GM12864 (cell line): Measurements from ENCODE around the gene ACE.
"Not testable (repeated sequence)": the region's sequence is repeated elsewhere in the genome, so short reads cannot be mapped to it uniquely, and the experiment has no call there.

Source experiments
- DNase-seq: peaks from one replicate; pipeline ENCODE4 v3.0.0-alpha.2; 2011; ENCODE audit warnings: low read depth
- H3K4me3 ChIP-seq: 2 replicates; pipeline ENCODE4 v1.5.1; 2011; ENCODE audit warnings: mild to moderate bottlenecking, low read depth, low read length, control low read depth
- CTCF ChIP-seq: IDR thresholded peaks from 2 replicates; pipeline ENCODE4 v1.5.1; 2011; ENCODE audit warnings: low read depth, mild to moderate bottlenecking, moderate library complexity, low read length, control low read depth, inconsistent platforms; ENCODE audit errors: missing control alignments

Gene ACE

GRCh38 chr17:63450551-63450950 lies 26.3 kb upstream of the ACE start:
- DNase-seq: no peak
- TF ChIP-seq CTCF: no peak
- no peak overlapping the region for H3K4me3 ChIP-seq

DNA sequence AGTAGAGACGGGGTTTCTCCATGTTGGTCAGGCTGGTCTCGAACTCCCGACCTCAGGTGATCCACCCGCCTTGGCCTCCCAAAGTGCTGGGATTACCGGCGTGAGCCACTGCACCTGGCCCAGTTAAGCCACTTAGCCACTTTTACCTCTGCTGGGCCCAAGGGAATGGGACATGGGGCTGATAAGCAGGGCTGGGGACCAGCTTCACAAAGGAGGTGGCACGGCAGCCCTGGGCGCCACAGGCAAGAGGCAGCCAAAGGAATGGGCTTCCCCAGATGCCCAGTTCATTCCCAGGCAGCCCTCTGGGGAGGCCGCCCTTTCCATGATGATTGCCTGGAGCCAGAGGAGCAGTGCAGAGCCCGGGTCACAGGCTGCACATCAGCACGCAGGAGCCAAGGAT lies 25.7 kb upstream of the ACE start:
- no peak for TF ChIP-seq CTCF
- DNase-seq: no peak
- H3K4me3 ChIP-seq: no peak overlapping the region

GRCh38 chr17:63452046-63452961 lies 24.6 kb upstream of the ACE start:
- H3K4me3 ChIP-seq: no peak overlapping the region
- no peak for TF ChIP-seq CTCF
- no peak for DNase-seq

- DNase-seq: no peak
- H3K4me3 ChIP-seq: no peak overlapping the region
Measured at GRCh38 chr17:63452962-63453551, 23.8 kb upstream of the ACE start.

GRCh38 chr17:63454357-63454756 lies 22.5 kb upstream of the ACE start:
- not testable (repeated sequence) for DNase-seq, H3K4me3 ChIP-seq

More at GRCh38 chr17:63452962-63453551, 23.8 kb upstream of the ACE start:
- no peak for TF ChIP-seq CTCF

DNA sequence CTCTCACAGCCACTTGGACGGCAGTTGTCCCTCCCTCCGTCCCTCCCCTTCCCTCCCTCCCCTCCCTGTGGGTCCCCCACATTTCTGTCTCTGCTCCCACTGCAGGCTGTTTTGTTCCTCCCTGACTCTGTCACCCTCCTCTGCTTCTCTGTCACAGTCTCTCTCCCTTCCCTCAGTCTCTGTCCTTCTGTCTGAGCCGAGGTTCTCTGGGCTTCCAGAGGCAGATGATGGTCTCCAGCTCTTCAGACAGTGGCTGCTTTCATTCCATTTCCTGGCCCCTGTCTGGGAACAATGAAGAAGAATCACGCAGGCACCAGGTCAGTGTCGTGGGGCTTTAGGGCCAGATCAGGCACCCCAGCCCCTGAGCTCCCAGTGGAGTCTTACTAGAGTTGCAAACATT lies 21.9 kb upstream of the ACE start:
- no peak overlapping the region for H3K4me3 ChIP-seq
- no peak for DNase-seq
- TF ChIP-seq CTCF: no peak

DNA sequence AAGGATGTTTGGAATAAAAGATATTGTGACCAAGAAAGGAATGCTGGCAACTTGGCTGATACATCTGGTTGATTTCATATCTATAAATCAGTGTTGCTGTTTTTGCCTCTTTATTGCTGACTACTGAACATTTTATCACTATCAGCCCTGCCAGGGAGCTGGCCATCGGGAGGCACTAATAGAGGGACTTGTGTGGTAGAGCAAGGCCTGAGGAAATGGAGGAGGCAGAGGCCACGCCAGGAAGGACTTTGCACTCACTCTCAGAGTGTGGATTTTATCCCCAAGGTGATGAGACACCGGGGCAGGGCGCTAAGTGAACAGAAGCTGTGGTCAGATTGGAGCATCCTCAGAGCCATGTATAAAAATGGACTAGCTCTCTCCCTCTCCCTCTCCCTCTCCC lies 21.4 kb upstream of the ACE start:
- no peak for TF ChIP-seq CTCF
- no peak overlapping the region for H3K4me3 ChIP-seq
- no peak for DNase-seq
